ENCODE results near the gene CRKL.
A peak's percentile ranks its signal among the peaks of the same experiment; 100 is the strongest.

CRKL gene

GRCh38 chr22:20885017-20885556 lies 32.1 kb upstream of the CRKL start:
- Histone ChIP-seq H3K36me3 (replicated peaks) (peaks cover 24% of the 10 kb centered on the region), H3K27ac (no peak overlapping the region), H3K4me3 (ENCODE audit: low read depth, low read length) (no peak overlapping the region), H3K27me3 (replicated peaks) (no peaks in the 10 kb centered on the region)
- no peak for DNase-seq
- no peak for TF ChIP-seq CTCF (IDR thresholded peaks at IDR 0.05; ENCODE audit: low read depth, low read length, missing control alignments)
- in situ Hi-C loops (cut with HindIII; ENCODE audit: low pct_ligation_motif_present, low sequenced_read_pairs): no loop called here

- Histone ChIP-seq H3K4me3 (ENCODE audit: low read depth, low read length) (peak overlapping the region; percentile 3), H3K27me3 (replicated peaks) (no peaks in the 10 kb centered on the region), H3K36me3 (replicated peaks) (peaks cover 24% of the 10 kb centered on the region), H3K27ac (no peak overlapping the region)
- TF ChIP-seq CTCF (IDR thresholded peaks at IDR 0.05; ENCODE audit: low read depth, low read length, missing control alignments): peak; percentile 97
- in situ Hi-C loops (cut with HindIII; ENCODE audit: low pct_ligation_motif_present, low sequenced_read_pairs): no loop called here
- DNase-seq: peak; percentile 73
These were observed 31.5 kb upstream of the CRKL start for GRCh38 chr22:20885557-20886323.

- TF ChIP-seq CTCF (IDR thresholded peaks at IDR 0.05; ENCODE audit: low read depth, low read length, missing control alignments): no peak
- H3K4me3 ChIP-seq (ENCODE audit: low read depth, low read length): no peak overlapping the region
- no peak for DNase-seq
- in situ Hi-C loops (cut with HindIII; ENCODE audit: low pct_ligation_motif_present, low sequenced_read_pairs): no loop called here
- no peak overlapping the region for H3K27ac ChIP-seq
- H3K27me3 ChIP-seq (replicated peaks): no peaks in the 10 kb centered on the region
- H3K36me3 ChIP-seq (replicated peaks): peaks cover 16% of the 10 kb centered on the region
These were observed 29.8 kb upstream of the CRKL start for GRCh38 chr22:20887375-20887774.

- H3K27me3 ChIP-seq (replicated peaks): no peaks in the 10 kb centered on the region
- H3K36me3 ChIP-seq (replicated peaks): peaks cover 8% of the 10 kb centered on the region
- H3K27ac ChIP-seq: no peak overlapping the region
- H3K4me3 ChIP-seq (ENCODE audit: low read depth, low read length): no peak overlapping the region
- in situ Hi-C loops (cut with HindIII; ENCODE audit: low pct_ligation_motif_present, low sequenced_read_pairs): no loop called here
- no peak for TF ChIP-seq CTCF (IDR thresholded peaks at IDR 0.05; ENCODE audit: low read depth, low read length, missing control alignments)
- no peak for DNase-seq
These were observed 28.0 kb upstream of the CRKL start for GRCh38 chr22:20889025-20889704.

- Histone ChIP-seq H3K27me3 (replicated peaks) (no peaks in the 10 kb centered on the region), H3K27ac (no peak overlapping the region), H3K4me3 (ENCODE audit: low read depth, low read length) (no peak overlapping the region), H3K36me3 (replicated peaks) (peaks cover 8% of the 10 kb centered on the region)
- no peak for TF ChIP-seq CTCF (IDR thresholded peaks at IDR 0.05; ENCODE audit: low read depth, low read length, missing control alignments)
- in situ Hi-C loops (cut with HindIII; ENCODE audit: low pct_ligation_motif_present, low sequenced_read_pairs): no loop called here
- DNase-seq: no peak
These were observed 27.2 kb upstream of the CRKL start for GRCh38 chr22:20889904-20890540.

All from brain microvascular endothelial cell (primary cell).